VCaP (cell line): ENCODE results near the gene GIMAP8.
"Not testable (repeated sequence)": the region's sequence is repeated elsewhere in the genome, so short reads cannot be mapped to it uniquely, and the experiment has no call there.

ENCODE experiments used
- H3K27ac ChIP-seq: fragments of 450-650 bp; 2 replicates; pipeline ENCODE4 v1.5.1; 2017
- TF ChIP-seq, protein P1 (sequence below): fragments of 450-650 bp; conservative IDR thresholded peaks from 2 replicates; pipeline ENCODE4 v1.5.1; 2017; ENCODE audit warnings: mild to moderate bottlenecking, moderate library complexity

GIMAP8 gene

DNA sequence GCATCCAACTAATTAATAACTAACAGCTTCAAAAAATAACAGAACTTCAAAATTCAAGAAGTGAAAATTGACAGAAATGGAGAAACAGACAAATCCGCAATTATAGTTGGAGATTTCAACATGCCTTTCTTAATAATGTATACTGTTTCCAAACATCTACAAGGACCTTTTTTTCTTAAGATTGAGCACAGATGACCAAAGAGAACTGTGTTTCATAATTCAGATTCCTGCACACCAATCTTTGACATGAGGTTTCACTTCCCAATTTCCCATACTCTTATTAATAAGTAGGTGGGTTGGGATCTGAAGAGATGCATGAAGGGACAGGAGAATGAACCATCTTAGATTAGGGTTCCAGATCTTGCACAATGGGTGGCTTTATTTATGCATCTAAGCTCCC, 39.4 kb downstream of the GIMAP8 start:
- TF ChIP-seq, protein P1, sequence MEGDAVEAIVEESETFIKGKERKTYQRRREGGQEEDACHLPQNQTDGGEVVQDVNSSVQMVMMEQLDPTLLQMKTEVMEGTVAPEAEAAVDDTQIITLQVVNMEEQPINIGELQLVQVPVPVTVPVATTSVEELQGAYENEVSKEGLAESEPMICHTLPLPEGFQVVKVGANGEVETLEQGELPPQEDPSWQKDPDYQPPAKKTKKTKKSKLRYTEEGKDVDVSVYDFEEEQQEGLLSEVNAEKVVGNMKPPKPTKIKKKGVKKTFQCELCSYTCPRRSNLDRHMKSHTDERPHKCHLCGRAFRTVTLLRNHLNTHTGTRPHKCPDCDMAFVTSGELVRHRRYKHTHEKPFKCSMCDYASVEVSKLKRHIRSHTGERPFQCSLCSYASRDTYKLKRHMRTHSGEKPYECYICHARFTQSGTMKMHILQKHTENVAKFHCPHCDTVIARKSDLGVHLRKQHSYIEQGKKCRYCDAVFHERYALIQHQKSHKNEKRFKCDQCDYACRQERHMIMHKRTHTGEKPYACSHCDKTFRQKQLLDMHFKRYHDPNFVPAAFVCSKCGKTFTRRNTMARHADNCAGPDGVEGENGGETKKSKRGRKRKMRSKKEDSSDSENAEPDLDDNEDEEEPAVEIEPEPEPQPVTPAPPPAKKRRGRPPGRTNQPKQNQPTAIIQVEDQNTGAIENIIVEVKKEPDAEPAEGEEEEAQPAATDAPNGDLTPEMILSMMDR = no peak
- no peak overlapping the region for H3K27ac ChIP-seq

DNA sequence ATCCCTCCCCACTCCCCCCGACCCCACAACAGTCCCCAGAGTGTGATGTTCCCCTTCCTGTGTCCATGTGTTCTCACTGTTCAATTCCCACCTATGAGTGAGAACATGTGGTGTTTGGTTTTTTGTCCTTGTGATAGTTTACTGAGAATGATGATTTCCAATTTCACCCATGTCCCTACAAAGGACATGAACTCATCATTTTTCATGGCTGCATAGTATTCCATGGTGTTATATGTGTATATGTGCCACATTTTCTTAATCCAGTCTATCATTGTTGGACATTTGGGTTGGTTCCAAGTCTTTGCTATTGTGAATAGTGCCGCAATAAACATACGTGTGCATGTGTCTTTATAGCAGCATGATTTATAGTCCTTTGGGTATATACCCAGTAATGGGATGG, 43.0 kb downstream of the GIMAP8 start:
- H3K27ac ChIP-seq = not testable (repeated sequence)

- TF ChIP-seq, protein P1 = no peak
- no peak overlapping the region for H3K27ac ChIP-seq
Observed at GRCh38 chr7:150502519-150502918, 52.1 kb downstream of the GIMAP8 start.

- H3K27ac ChIP-seq = no peak overlapping the region
- TF ChIP-seq, protein P1 = no peak
Observed at GRCh38 chr7:150503155-150503554, 52.7 kb downstream of the GIMAP8 start.

GRCh38 chr7:150503581-150503980, 53.2 kb downstream of the GIMAP8 start:
- TF ChIP-seq, protein P1 = no peak
- no peak overlapping the region for H3K27ac ChIP-seq

- TF ChIP-seq, protein P1 = no peak
Observed at GRCh38 chr7:150507947-150508602, 57.6 kb downstream of the GIMAP8 start.

DNA sequence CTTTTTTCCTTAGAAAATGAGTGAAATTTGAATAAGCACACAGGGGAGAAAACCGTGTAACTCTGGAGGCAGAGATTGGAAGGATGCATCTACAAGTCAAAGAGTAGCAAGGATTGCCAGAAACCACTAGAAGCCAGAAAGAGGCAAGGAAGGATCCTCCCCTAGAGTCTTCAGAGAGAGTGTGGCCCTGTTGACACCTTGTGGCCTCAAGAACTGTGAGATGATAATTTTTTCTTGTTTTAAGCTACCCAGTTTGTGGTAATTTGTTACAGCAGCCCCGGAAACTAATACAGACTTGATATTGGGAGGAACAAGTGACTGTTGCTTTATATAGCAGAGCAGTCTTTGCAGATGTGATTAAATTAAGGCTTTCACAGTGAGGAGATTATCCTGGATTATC, 60.6 kb downstream of the GIMAP8 start:
- H3K27ac ChIP-seq = no peak overlapping the region
- TF ChIP-seq, protein P1 = no peak

More at GRCh38 chr7:150507947-150508602, 57.6 kb downstream of the GIMAP8 start:
- no peak overlapping the region for H3K27ac ChIP-seq

GRCh38 chr7:150513758-150514157, 63.3 kb downstream of the GIMAP8 start:
- TF ChIP-seq, protein P1 = no peak

More at GRCh38 chr7:150513758-150514157, 63.3 kb downstream of the GIMAP8 start:
- H3K27ac ChIP-seq = no peak overlapping the region
